Measurements from ENCODE around the gene FLII.

The FLII gene

DNA sequence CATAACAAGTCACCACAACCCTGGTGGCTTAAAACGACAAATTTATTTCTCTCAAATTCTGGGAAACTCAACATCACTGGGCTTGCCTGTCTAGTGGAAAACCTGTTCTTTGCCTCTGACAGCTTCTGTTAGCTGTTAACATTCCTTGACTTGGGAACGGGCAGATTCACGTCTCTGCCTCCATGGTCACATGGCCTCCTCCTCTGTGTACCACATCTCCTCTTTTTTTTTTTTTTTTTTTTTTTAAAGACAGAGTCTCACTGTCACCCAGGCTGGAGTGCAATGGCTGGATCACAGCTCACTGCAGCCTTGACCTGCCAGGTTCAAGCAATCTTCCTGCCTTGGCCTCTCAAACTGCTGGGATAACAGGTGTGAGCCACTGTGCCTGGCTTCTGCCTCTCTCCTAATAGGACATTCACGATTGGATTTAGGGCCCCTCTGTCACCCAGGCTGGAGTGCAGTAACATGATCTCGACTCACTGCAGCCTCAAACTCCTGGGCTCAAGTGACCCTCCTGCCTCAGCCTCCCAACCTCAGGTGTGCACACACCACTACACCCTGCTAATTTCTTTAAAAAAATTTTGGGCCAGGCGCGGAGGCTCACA is 44.8 kb downstream of the FLII start:
- no peak for DNase-seq

DNA sequence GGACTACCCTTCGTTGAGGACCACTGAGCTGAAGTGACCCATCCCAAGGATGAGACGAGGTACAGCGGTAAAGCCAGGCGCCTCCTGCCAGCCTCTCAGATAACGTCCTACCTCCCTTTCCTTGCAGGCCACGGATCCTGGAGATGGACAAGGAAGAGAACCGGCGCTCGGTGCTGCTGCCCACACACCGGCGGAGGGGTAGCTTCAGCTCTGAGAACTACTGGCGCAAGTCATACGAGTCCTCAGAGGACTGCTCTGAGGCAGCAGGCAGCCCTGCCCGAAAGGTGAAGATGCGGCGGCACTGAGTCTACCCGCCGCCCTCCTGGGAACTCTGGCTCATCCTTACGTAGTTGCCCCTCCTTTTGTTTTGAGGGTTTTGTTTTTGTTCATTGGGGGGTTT is 50.4 kb downstream of the FLII start:
- DNase-seq = no peak

DNA sequence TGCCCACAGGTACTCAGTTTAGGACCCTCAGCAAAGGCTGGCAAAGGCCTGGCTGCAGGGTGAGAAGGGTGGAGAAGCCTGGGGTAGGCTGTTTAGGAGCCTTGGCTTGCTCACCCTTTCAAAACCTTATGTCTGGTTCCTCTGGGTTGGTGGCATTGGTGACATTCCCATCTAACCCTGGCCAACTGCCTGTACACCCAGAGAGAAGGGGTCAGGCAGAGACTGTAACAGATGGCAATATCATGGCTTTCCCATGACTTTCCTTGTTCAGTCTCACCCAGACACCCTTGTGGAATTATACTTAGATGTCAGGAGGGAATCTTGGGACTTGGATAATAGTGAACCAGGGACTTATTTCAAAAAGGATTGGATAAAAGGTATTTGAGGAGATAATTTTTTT is 51.6 kb downstream of the FLII start:
- DNase-seq = no peak

DNA sequence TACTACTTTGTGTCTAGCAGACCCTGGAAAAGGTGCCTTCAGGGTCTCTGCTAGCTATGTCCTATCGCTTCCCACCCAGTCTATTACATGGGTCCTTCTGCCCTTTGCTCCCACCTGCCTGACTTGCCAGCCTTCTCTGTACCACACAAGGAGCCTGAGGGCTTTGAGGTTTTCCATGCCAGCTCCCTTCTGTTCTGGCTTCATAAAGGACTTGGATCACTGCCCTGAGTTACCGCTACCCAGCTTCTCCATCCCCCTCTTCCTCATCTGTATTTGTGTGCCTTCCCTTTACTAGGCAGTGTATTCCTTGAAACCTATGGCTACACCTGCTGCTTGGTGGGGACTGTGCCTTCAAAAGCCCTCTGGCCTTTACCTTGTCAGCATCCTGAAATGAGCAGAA is 52.7 kb downstream of the FLII start:
- DNase-seq = no peak

DNA sequence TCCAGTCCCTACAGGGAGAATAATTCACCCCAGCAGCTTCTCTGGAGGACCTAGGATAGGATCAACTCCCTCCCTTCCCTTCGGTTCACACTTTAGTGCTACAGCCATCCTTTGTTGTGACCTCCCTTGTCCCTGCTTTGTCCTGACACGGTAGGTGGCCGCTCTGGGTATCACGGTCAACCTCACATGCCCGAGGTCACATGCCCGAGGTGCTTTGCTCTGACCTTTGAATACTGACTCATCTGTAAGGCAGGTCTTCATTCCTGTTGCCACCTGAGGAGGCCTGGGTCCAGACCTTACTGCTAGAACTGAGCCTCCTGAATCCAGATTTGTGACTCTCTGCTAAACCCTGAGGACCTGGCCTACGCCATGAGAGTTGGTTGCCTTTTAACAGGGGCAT is 55.2 kb downstream of the FLII start:
- no peak for DNase-seq

DNA sequence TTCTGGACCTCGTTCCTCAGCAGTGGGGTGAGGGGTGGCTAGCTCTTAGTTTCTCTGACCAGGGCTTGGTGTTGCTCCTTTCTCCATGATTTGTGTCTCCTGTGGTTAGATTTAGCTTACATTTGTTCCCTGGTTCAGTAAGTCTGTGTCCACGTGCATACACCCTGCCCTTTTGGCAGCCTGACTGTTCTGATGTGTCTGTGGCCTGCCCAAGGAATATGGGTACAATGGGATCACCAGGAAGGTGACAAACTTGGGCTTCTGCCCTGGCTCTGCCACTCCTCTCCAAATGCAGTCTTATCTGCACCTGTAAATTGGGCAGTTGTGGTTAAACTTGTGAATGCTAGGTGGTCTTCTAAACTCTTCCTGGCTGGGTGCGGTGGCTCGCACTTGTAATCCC is 57.4 kb downstream of the FLII start:
- DNase-seq = no peak

DNA sequence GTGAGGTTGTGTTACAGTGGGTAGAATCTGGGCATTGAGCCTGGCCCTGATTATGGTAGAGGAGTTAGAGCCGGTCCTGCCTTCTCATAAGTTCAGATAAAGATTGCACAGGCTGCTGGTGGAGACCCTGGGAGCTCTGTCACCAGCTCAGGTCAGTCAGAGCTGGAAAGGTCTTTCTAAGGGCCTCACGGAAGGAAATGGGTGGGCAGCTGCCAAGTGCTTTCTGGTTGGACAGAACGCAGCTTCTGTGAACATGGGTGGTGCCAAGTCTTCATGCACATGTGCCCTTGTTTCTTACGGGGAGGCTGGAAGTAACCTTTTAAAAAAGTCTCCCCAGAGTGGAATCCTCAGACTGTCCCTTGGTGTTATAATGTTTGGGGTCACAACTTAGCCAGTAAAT is 60.0 kb downstream of the FLII start:
- DNase-seq = no peak

DNA sequence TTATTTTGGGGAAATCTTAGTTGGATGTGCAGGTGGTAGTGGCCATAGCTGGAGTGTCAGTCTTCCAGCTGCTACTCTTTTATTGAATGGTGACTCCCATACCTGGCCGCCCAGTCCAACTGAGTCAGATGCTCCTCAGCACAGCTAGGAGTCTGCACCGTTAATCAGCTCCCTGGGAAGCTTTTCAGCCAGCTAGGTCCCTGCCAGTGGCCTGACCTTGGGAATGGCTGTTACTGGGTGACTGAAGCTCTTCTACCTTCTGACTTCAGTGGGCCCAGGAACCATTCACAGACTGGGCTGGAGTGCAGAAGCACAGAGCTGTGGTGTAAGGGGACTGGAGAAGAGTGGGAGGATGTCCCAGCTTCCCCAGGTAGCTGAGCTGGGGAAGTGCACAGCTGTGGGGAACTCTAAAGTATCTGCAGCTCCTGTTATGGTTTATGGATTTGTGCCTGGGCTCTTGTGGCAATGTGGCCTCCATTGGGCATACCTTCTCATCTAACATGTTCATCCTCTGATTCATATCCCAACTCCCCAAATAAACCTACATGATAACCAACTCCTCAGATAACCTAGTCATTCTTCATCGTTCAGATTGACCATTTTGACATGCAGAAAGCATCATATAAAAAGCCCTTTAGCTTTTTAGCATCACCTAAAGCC is 60.9 kb downstream of the FLII start:
- DNase-seq = no peak

DNA sequence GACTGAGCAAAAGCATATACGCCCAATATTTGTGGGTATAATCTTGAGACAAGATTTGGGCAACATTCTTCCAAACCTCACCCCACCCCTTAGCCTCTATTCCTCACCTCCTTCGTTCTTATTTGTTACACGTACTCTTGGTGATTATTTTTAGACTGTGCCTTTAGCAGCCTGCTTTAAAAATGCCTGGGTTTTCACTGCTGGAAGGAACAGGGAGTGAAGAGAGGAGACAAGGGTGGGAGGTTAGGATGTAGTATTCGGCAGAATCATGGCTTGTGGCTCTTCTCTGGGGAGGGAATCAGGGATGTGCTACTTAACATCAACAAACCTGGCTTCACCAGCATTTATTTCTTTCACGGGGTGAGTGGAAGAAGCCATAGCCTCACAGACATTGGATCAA is 63.3 kb downstream of the FLII start:
- DNase-seq = no peak

Measured in NCI-H1417 (cell line).